Measurements from ENCODE around the gene NEDD9.

DNA sequence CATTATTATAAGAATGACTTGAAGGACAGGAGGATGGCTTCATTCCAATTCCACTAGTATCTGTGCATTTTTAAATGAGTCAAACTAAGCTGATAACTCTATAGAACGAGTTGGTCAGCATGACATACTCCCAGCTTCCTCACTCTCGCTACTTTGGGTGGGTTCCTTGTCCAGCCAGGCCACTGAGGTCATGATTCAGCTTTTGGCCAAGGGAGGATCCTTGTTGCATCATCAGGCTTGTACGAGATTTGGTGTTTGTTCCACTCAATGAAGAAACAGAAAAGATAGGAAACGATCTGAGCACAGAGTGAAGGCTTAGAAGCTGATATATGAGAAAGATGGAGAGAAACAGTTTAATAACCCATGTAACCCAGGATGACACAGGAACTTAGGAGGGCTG, 19.8 kb downstream of the NEDD9 start:
- TF ChIP-seq CEBPB (IDR thresholded peaks at IDR 0.05; ENCODE audit: borderline replicate concordance in 1 of 2, low read depth in 2 of 2, low read length in 2 of 2) (no peak), POLR2A (IDR thresholded peaks at IDR 0.05; ENCODE audit: low read depth, low read length) (no peak), PBX3 (IDR thresholded peaks at IDR 0.05; ENCODE audit: insufficient replicate concordance, low read depth, low read length) (no peak), EZH2 (IDR thresholded peaks at IDR 0.05; ENCODE audit: borderline replicate concordance, control insufficient read depth, low read depth, low read length) (no peak), POU2F2 (IDR thresholded peaks at IDR 0.05; ENCODE audit: borderline replicate concordance, low read depth, low read length) (no peak), CBX5 (IDR thresholded peaks at IDR 0.05; ENCODE audit: low read depth) (no peak), LARP7 (IDR thresholded peaks at IDR 0.05) (no peak), ASH2L (IDR thresholded peaks at IDR 0.05; ENCODE audit: borderline replicate concordance, low read depth) (no peak), HDGF (IDR thresholded peaks at IDR 0.05) (no peak), NR2C1 (IDR thresholded peaks at IDR 0.05) (no peak), HDAC6 (IDR thresholded peaks at IDR 0.05; ENCODE audit: unreplicated experiment) (no peak), SMAD1 (IDR thresholded peaks at IDR 0.05; ENCODE audit: low read depth, partially characterized antibody) (no peak)
- TF ChIP-seq, protein P1, sequence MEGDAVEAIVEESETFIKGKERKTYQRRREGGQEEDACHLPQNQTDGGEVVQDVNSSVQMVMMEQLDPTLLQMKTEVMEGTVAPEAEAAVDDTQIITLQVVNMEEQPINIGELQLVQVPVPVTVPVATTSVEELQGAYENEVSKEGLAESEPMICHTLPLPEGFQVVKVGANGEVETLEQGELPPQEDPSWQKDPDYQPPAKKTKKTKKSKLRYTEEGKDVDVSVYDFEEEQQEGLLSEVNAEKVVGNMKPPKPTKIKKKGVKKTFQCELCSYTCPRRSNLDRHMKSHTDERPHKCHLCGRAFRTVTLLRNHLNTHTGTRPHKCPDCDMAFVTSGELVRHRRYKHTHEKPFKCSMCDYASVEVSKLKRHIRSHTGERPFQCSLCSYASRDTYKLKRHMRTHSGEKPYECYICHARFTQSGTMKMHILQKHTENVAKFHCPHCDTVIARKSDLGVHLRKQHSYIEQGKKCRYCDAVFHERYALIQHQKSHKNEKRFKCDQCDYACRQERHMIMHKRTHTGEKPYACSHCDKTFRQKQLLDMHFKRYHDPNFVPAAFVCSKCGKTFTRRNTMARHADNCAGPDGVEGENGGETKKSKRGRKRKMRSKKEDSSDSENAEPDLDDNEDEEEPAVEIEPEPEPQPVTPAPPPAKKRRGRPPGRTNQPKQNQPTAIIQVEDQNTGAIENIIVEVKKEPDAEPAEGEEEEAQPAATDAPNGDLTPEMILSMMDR (IDR thresholded peaks at IDR 0.05 in 2 of 3, conservative IDR thresholded peaks at IDR 0.05 in 1 of 3; ENCODE audit: control insufficient read depth in 2 of 3, extremely low read depth in 1 of 3, insufficient read depth in 1 of 3, low read depth in 3 of 3, low read length in 3 of 3) = no peak
- TF ChIP-seq, protein P2, sequence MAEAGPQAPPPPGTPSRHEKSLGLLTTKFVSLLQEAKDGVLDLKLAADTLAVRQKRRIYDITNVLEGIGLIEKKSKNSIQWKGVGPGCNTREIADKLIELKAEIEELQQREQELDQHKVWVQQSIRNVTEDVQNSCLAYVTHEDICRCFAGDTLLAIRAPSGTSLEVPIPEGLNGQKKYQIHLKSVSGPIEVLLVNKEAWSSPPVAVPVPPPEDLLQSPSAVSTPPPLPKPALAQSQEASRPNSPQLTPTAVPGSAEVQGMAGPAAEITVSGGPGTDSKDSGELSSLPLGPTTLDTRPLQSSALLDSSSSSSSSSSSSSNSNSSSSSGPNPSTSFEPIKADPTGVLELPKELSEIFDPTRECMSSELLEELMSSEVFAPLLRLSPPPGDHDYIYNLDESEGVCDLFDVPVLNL (IDR thresholded peaks at IDR 0.05; ENCODE audit: low read depth, low read length) = no peak

All from GM12878 (cell line).